Transverse colon (tissue), 4 donors: ENCODE data around the gene CERS5. TPM values are rescaled to one million over a fixed set of nuclear protein-coding genes. Genes with fewer than 3 reads are reported as not detected.

Experiments used
- DNase-seq: peaks from one replicate; pipeline ENCODE4 v3.0.0-alpha.2; 2019
- H3K27ac ChIP-seq, 4 donors: fragments of 200-600 bp; sonication (generic); 2 replicates each; pipeline ENCODE4 v1.5.1; 2016 to 2018; ENCODE audit warnings: inconsistent platforms in 4 of 4
- H3K27me3 ChIP-seq: fragments of 200-600 bp; sonication (generic); 2 replicates; pipeline ENCODE4 v1.5.1; 2017; ENCODE audit warnings: inconsistent platforms
- H3K36me3 ChIP-seq, 4 donors: fragments of 200-600 bp; sonication (generic); 2 replicates each; pipeline ENCODE4 v1.5.1; 2017 to 2019; ENCODE audit warnings: inconsistent platforms in 4 of 4
- H3K4me1 ChIP-seq, 4 donors: fragments of 200-600 bp; sonication (generic); 2 replicates each; pipeline ENCODE4 v1.5.1; 2017 to 2020; ENCODE audit warnings: inconsistent platforms in 4 of 4
- H3K4me3 ChIP-seq, 4 donors: fragments of 200-600 bp; sonication (generic); 1 replicate in 1 of 4; 2 replicates in 3 of 4; pipeline versions ENCODE4 v1.5.1 to v1.6.1; 2017 to 2019; ENCODE audit warnings: inconsistent platforms in 4 of 4
- H3K9me3 ChIP-seq, 2 donors: fragments of 200-600 bp; sonication (generic); 2 replicates each; pipeline ENCODE4 v1.5.1; 2017 to 2019; ENCODE audit warnings: inconsistent platforms in 2 of 2
- CTCF ChIP-seq, 5 experiments: fragments of 200-600 bp in 3 of 5; fragments of 450-650 bp in 2 of 5; sonication (generic) in 3 of 5; IDR thresholded peaks; 1 replicate in 2 of 5; 2 replicates in 3 of 5; pipeline ENCODE4 v1.5.1; 2016 to 2017; ENCODE audit warnings: antibody characterized with exemption in 5 of 5, inconsistent platforms in 3 of 5, mild to moderate bottlenecking in 2 of 5, moderate library complexity in 1 of 5
- EP300 ChIP-seq: sonication (generic); formaldehyde crosslinking; IDR thresholded peaks from one replicate; pipeline ENCODE4 v1.6.1; 2017; ENCODE audit warnings: antibody characterized with exemption, low read depth
- POLR2A ChIP-seq: fragments of 450-650 bp; IDR thresholded peaks from one replicate; pipeline ENCODE4 v1.6.1; 2016; ENCODE audit warnings: antibody characterized with exemption, mild to moderate bottlenecking, moderate library complexity
- POLR2AphosphoS5 ChIP-seq, 3 donors: sonication (generic); formaldehyde crosslinking; IDR thresholded peaks; one replicate each; pipeline ENCODE4 v1.6.1; 2016; ENCODE audit warnings: antibody characterized with exemption in 3 of 3
- WGBS, 2 donors: methylation state at CpG; one replicate each; pipeline ENCODE4 v1.1.5; 2018; ENCODE audit warnings: low coverage in 1 of 2; 5-methylcytosine and 5-hydroxymethylcytosine counted together
- in situ Hi-C, 4 donors: fragments of 200-750 bp; cut with MboI; loops; one replicate each; pipeline versions ENCODE4 v1.15.0 to v1.15.1; 2017; ENCODE audit warnings: low sequenced_read_pairs in 3 of 4, low pct_ligation_motif_present in 1 of 4, low pct_unique_long_range_greater_than_20kb in 1 of 4
- intact Hi-C: fragments of 100-400 bp; cut with DNase I; formaldehyde crosslinking; loops from one replicate; pipeline ENCODE4 v1.15.1; 2023; ENCODE audit warnings: low total_unique reads
- total RNA-seq, 4 donors: library from RNA; depleted of rRNA; stranded (reverse); fragments of >200 nt; gene quantifications; one replicate each; pipeline ENCODE4 v1.1.0, GENCODE V29; 2016

Gene CERS5
- total RNA-seq, 4 donors from 2014 or later: 17.5 to 32.5 (median 21.0) TPM

GRCh38 chr12:50192908-50193307 lies 25.7 kb upstream of the CERS5 start:
- H3K27me3 ChIP-seq: no peaks in the 10 kb centered on the region
- intact Hi-C loops (no loop called here), in situ Hi-C loops (loop anchor here in 3 of 4 donors (25.0 kb wide), 3 partner anchors 106 to 231 kb away; partner anchors contain the start of genes AQP2 (in 1 of the 3), AQP5 (in 1 of the 3), AQP6 (in 1 of the 3) and SMARCD1 (in 1 of the 3))
- peaks cover 0 to 48% (median 29%) of the 10 kb centered on the region in 4 donors for H3K4me1 ChIP-seq
- H3K27ac ChIP-seq: peak overlapping the region in 3 of 4 donors; percentile 22 to 52 (median 35)
- WGBS, 2 donors: 85 to 100% methylated on average over 5 of the region's 5 CpGs
- H3K9me3 ChIP-seq: no peaks in the 10 kb centered on the region
- peaks cover 0 to 45% (median 2%) of the 10 kb centered on the region in 4 donors for H3K36me3 ChIP-seq
- no peak for DNase-seq
- no peak for TF ChIP-seq EP300
- no peak for TF ChIP-seq POLR2A
- no peak for TF ChIP-seq POLR2AphosphoS5 (IDR thresholded peaks at IDR 0.05)
- no peak for TF ChIP-seq CTCF (IDR thresholded peaks at IDR 0.05)
- H3K4me3 ChIP-seq: no peak overlapping the region

GRCh38 chr12:50192236-50192635 lies 25.1 kb upstream of the CERS5 start:
- H3K36me3 ChIP-seq: peaks cover 0 to 43% (median 2%) of the 10 kb centered on the region in 4 donors
- DNase-seq: no peak
- no peak for TF ChIP-seq CTCF (IDR thresholded peaks at IDR 0.05)
- no peak for TF ChIP-seq EP300
- TF ChIP-seq POLR2A: no peak
- TF ChIP-seq POLR2AphosphoS5 (IDR thresholded peaks at IDR 0.05): peak in 1 of 3 donors; percentile 37
- 83% methylated on average over 4 of the region's 4 CpGs for WGBS, 2 donors
- peak overlapping the region in 3 of 4 donors; percentile 22 to 52 (median 35) for H3K27ac ChIP-seq
- H3K9me3 ChIP-seq: no peaks in the 10 kb centered on the region
- in situ Hi-C loops: loop anchor here in 3 of 4 donors (25.0 kb wide), 3 partner anchors 105 to 230 kb away; partner anchors contain the start of genes AQP2 (in 1 of the 3), AQP5 (in 1 of the 3), AQP6 (in 1 of the 3) and SMARCD1 (in 1 of the 3)
- H3K4me3 ChIP-seq: no peak overlapping the region
- intact Hi-C loops: no loop called here
- no peaks in the 10 kb centered on the region for H3K27me3 ChIP-seq
- H3K4me1 ChIP-seq: peaks cover 5 to 48% (median 32%) of the 10 kb centered on the region in 4 donors

DNA sequence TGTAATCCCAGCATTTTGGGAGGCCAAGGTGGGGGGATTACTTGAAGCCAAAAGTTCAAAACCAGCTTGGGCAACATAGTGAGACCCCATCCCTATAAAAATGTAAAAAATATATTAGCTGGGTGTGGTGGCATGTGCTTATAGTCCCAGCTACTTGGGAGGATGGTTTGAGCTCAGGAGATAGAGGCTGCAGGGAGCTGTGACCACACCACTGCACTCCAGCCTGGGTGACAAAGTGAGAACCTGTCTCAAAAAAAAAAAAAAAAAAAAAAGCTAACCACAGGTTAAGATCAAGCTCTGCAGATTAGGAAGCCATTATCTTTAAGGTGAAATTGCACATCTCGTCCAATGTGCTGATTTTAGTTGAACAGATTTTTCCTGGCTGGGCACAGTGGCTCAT lies 23.7 kb upstream of the CERS5 start:
- Histone ChIP-seq H3K27ac (no peak overlapping the region), H3K4me3 (no peak overlapping the region), H3K4me1 (peaks cover 10 to 50% (median 32%) of the 10 kb centered on the region in 4 donors), H3K36me3 (peaks cover 0 to 41% (median 2%) of the 10 kb centered on the region in 4 donors), H3K27me3 (no peaks in the 10 kb centered on the region), H3K9me3 (no peaks in the 10 kb centered on the region)
- DNase-seq: no peak
- intact Hi-C loops: no loop called here
- 50 to 86% methylated on average over 1 of the region's 1 CpG for WGBS, 2 donors
- TF ChIP-seq EP300: no peak
- no peak for TF ChIP-seq POLR2AphosphoS5 (IDR thresholded peaks at IDR 0.05)
- TF ChIP-seq CTCF (IDR thresholded peaks at IDR 0.05): no peak
- no peak for TF ChIP-seq POLR2A
- in situ Hi-C loops: loop anchor here in 3 of 4 donors (25.0 kb wide), 3 partner anchors 104 to 229 kb away; partner anchors contain the start of genes AQP2 (in 1 of the 3), AQP5 (in 1 of the 3), AQP6 (in 1 of the 3) and SMARCD1 (in 1 of the 3)

- H3K4me3 ChIP-seq: no peak overlapping the region
- peaks cover 0 to 25% (median 0%) of the 10 kb centered on the region in 4 donors for H3K36me3 ChIP-seq
- peak; percentile 18 for DNase-seq
- WGBS, 2 donors: 68 to 79% methylated on average over 2 to 5 of the region's 5 CpGs
- peaks cover 10 to 68% (median 46%) of the 10 kb centered on the region in 4 donors for H3K4me1 ChIP-seq
- TF ChIP-seq EP300 (no peak), POLR2A (no peak), POLR2AphosphoS5 (IDR thresholded peaks at IDR 0.05) (no peak), CTCF (IDR thresholded peaks at IDR 0.05) (no peak)
- no peaks in the 10 kb centered on the region for H3K27me3 ChIP-seq
- H3K9me3 ChIP-seq: no peaks in the 10 kb centered on the region
- in situ Hi-C loops (loop anchor here in 3 of 4 donors (25.0 kb wide), 3 partner anchors 102 to 227 kb away; partner anchors contain the start of genes AQP2 (in 1 of the 3), AQP5 (in 1 of the 3), AQP6 (in 1 of the 3) and SMARCD1 (in 1 of the 3)), intact Hi-C loops (loop anchor here (10.0 kb wide), 1 partner anchor 224 kb away; the partner anchor contains the start of gene AQP5)
- peak overlapping the region; percentile 3 to 58 (median 24) for H3K27ac ChIP-seq
Observed at GRCh38 chr12:50188875-50189575, 21.9 kb upstream of the CERS5 start.
